IMR-90 (cell line): ENCODE measurements around the gene ANP32A. TPM values are rescaled to one million over a fixed set of nuclear protein-coding genes. Genes with fewer than 3 reads are reported as not detected.

Experiments
- ATAC-seq: fragments of 200-7000 bp; cut with Tn5 transposase; 2 replicates; pipeline ENCODE4 v1.9.1; 2020; ENCODE audit warnings: low read depth, mild to moderate bottlenecking, moderate library complexity
- BruUV-seq: library from RNA; stranded (reverse); fragments of 400-500 nt; replicated peaks from 2 replicates; lab custom pipeline; 2021; lab: Mats Ljungman, UMichigan
- CTCF ChIA-PET: fragments of 300-600 bp; formaldehyde crosslinking; extraction: SDS; loops from one replicate; lab custom pipeline; 2021; ENCODE audit warnings: antibody characterized with exemption; lab: Yijun Ruan, JAX
- POLR2A ChIA-PET: fragments of 300-600 bp; sonication (Branson Sonifier 250); formaldehyde crosslinking; loops from one replicate; lab custom pipeline; 2022; ENCODE audit warnings: antibody characterized with exemption; ENCODE audit not compliant: unreplicated experiment; lab: Charles Lee
- DNase-seq: peaks from one replicate; pipeline ENCODE4 v3.0.0; 2013
- H2AFZ ChIP-seq: replicated peaks from 2 replicates; pipeline ENCODE3; 2013; ENCODE audit warnings: low read length, mild to moderate bottlenecking; ENCODE audit not compliant: poor library complexity
- H2AK5ac ChIP-seq: 2 replicates; pipeline ENCODE4 v1.6.1; 2013; ENCODE audit warnings: low read depth, low read length, inconsistent platforms
- H2AK9ac ChIP-seq: replicated peaks from 2 replicates; pipeline ENCODE3; 2013; ENCODE audit warnings: mild to moderate bottlenecking, low read depth, low read length, moderate library complexity; ENCODE audit not compliant: poor library complexity
- H2BK120ac ChIP-seq: 2 replicates; pipeline ENCODE4 v1.6.1; 2013; ENCODE audit warnings: low read depth, low read length, inconsistent platforms
- H2BK15ac ChIP-seq: 3 replicates; pipeline ENCODE4 v1.6.1; 2013; ENCODE audit warnings: low read depth, low read length, inconsistent platforms
- H2BK20ac ChIP-seq: 2 replicates; pipeline ENCODE4 v1.6.1; 2013; ENCODE audit warnings: low read depth, mild to moderate bottlenecking, inconsistent platforms, low read length, moderate library complexity
- H2BK5ac ChIP-seq: 2 replicates; pipeline ENCODE4 v1.6.1; 2013; ENCODE audit warnings: mild to moderate bottlenecking, low read depth, low read length, inconsistent platforms; ENCODE audit not compliant: poor library complexity, severe bottlenecking
- H3K14ac ChIP-seq: replicated peaks from 2 replicates; pipeline ENCODE4 v1.6.1; 2013; ENCODE audit warnings: low read depth, low read length, inconsistent platforms
- H3K18ac ChIP-seq: 2 replicates; pipeline ENCODE4 v1.6.1; 2013; ENCODE audit warnings: low read depth, low read length, control low read depth
- H3K23ac ChIP-seq: 2 replicates; pipeline ENCODE4 v1.6.1; 2013; ENCODE audit warnings: low read depth, low read length, inconsistent platforms
- H3K27ac ChIP-seq: 2 replicates; pipeline ENCODE4 v1.5.1; 2013; ENCODE audit warnings: mild to moderate bottlenecking, control low read depth, low read length; ENCODE audit not compliant: insufficient read depth
- H3K27me3 ChIP-seq: 2 replicates; pipeline ENCODE4 v1.6.1; 2013; ENCODE audit warnings: low read length; ENCODE audit not compliant: control insufficient read depth, insufficient read depth
- H3K36me3 ChIP-seq: 2 replicates; pipeline ENCODE4 v1.6.1; 2013; ENCODE audit warnings: low read length, mixed read lengths; ENCODE audit not compliant: control insufficient read depth, insufficient read depth
- H3K4ac ChIP-seq: 2 replicates; pipeline ENCODE4 v1.6.1; 2013; ENCODE audit warnings: low read depth, low read length, inconsistent platforms
- H3K4me1 ChIP-seq: 2 replicates; pipeline ENCODE4 v1.6.1; 2013; ENCODE audit warnings: low read length, mixed read lengths; ENCODE audit not compliant: control insufficient read depth, insufficient read depth
- H3K4me2 ChIP-seq: 2 replicates; pipeline ENCODE4 v1.6.1; 2013; ENCODE audit warnings: low read depth, mild to moderate bottlenecking, control low read depth, low read length, moderate library complexity
- H3K4me3 ChIP-seq: 2 replicates; pipeline ENCODE4 v1.5.1; 2013; ENCODE audit warnings: low read depth, mild to moderate bottlenecking, control low read depth, low read length, moderate library complexity; ENCODE audit not compliant: insufficient read depth
- H3K56ac ChIP-seq: 2 replicates; pipeline ENCODE4 v1.6.1; 2013; ENCODE audit warnings: low read length, inconsistent platforms; ENCODE audit not compliant: insufficient read depth; ENCODE audit errors: extremely low read depth
- H3K79me1 ChIP-seq, 2 experiments: 2 replicates each; pipeline ENCODE4 v1.6.1; 2013; ENCODE audit warnings: low read length in 2 of 2, inconsistent platforms in 1 of 2, low read depth in 1 of 2
- H3K9ac ChIP-seq: 2 replicates; pipeline ENCODE4 v1.6.1; 2013; ENCODE audit warnings: low read depth, low read length, control low read depth
- H3K9me1 ChIP-seq: 2 replicates; pipeline ENCODE4 v1.6.1; 2013; ENCODE audit warnings: low read length, inconsistent platforms; ENCODE audit not compliant: insufficient read depth
- H3K9me3 ChIP-seq: 2 replicates; pipeline ENCODE4 v1.6.1; 2013; ENCODE audit warnings: low read length; ENCODE audit not compliant: control insufficient read depth, insufficient read depth
- H4K20me1 ChIP-seq: 2 replicates; pipeline ENCODE4 v1.6.1; 2013; ENCODE audit warnings: low read length, inconsistent platforms; ENCODE audit not compliant: insufficient read depth
- H4K5ac ChIP-seq: 2 replicates; pipeline ENCODE4 v1.6.1; 2013; ENCODE audit warnings: mild to moderate bottlenecking, low read depth, low read length, control low read depth
- H4K8ac ChIP-seq, 2 experiments: 2 replicates each; pipeline ENCODE4 v1.6.1; 2013; ENCODE audit warnings: low read depth in 2 of 2, low read length in 2 of 2, control low read depth in 1 of 2, inconsistent platforms in 1 of 2
- H4K91ac ChIP-seq: 2 replicates; pipeline ENCODE4 v1.6.1; 2013; ENCODE audit warnings: low read depth, low read length, inconsistent platforms; ENCODE audit not compliant: insufficient read depth
- BHLHE40 ChIP-seq: fragments of 150-350 bp; IDR thresholded peaks from 2 replicates; pipeline ENCODE4 v1.6.1; 2016; ENCODE audit warnings: mild to moderate bottlenecking, low read depth, low read length
- CHD1 ChIP-seq: IDR thresholded peaks from 2 replicates; pipeline ENCODE4 v1.6.1; 2012; ENCODE audit warnings: low read depth, low read length, improper control_type of control experiment
- MAFK ChIP-seq: IDR thresholded peaks from 2 replicates; pipeline ENCODE4 v1.6.1; 2012; ENCODE audit warnings: low read depth, low read length, improper control_type of control experiment
- MXI1 ChIP-seq: IDR thresholded peaks from 2 replicates; pipeline ENCODE4 v1.6.1; 2012; ENCODE audit warnings: low read depth, mild to moderate bottlenecking, low read length, moderate library complexity, borderline replicate concordance
- RFX5 ChIP-seq: IDR thresholded peaks from 2 replicates; pipeline ENCODE4 v1.8.0; 2012; ENCODE audit warnings: low read depth, mild to moderate bottlenecking, low read length, moderate library complexity
- SMC3 ChIP-seq: fragments of 150-350 bp; IDR thresholded peaks from 2 replicates; pipeline ENCODE4 v1.6.1; 2016; ENCODE audit warnings: low read depth, mild to moderate bottlenecking, antibody characterized with exemption, low read length, moderate library complexity
- WGBS, 2 experiments: methylation state at CpG; one replicate each; pipeline versions ENCODE4 v1.1.5 to v1.1.7; 2013; ENCODE audit warnings: missing lambda C conversion rate in 2 of 2; ENCODE audit not compliant: insufficient read length in 1 of 2; ENCODE audit errors: extremely low coverage in 2 of 2; 5-methylcytosine and 5-hydroxymethylcytosine counted together
- dilution Hi-C: fragments of 300-500 bp; cut with HindIII; formaldehyde crosslinking; loops from one replicate; pipeline ENCODE4 v1.14.3; 2018; ENCODE audit warnings: low sequenced_read_pairs; ENCODE audit not compliant: unreplicated experiment
- in situ Hi-C: fragments of 300-500 bp; cut with MboI; formaldehyde crosslinking; loops from 3 replicates; pipeline ENCODE4 v1.14.3; 2019; ENCODE audit warnings: low sequenced_read_pairs, inconsistent platforms, mixed read lengths
- intact Hi-C: fragments of 100-400 bp; cut with micrococcal nuclease; formaldehyde crosslinking; loops from 2 replicates; pipeline ENCODE4 v1.10.0; 2022
- polyA plus RNA-seq, 3 experiments: library from polyadenylated mRNA; depleted of rRNA; stranded (reverse); fragments of >200 nt; gene quantifications; 2 replicates each; pipeline ENCODE4 v1.2.3, GENCODE V29; 2012; ENCODE audit warnings: low replicate concordance in 1 of 3
- total RNA-seq: library from RNA; depleted of rRNA; stranded (reverse); fragments of >200 nt; gene quantifications from 2 replicates; pipeline ENCODE4 v1.2.3, GENCODE V29; 2012
- TF ChIP-seq, protein P1 (sequence below): conservative IDR thresholded peaks from 2 replicates; pipeline ENCODE4 v1.5.1; 2012; ENCODE audit warnings: mild to moderate bottlenecking, low read depth, low read length, improper control_type of control experiment
- TF ChIP-seq, protein P2 (sequence below): fragments of 150-350 bp; IDR thresholded peaks from 2 replicates; pipeline ENCODE4 v1.6.1; 2017; ENCODE audit warnings: mild to moderate bottlenecking, antibody characterized with exemption, low read length, low read depth
- TF ChIP-seq, protein P3 (sequence below): fragments of 150-350 bp; IDR thresholded peaks from 2 replicates; pipeline ENCODE4 v1.6.1; 2016; ENCODE audit warnings: low read depth, mild to moderate bottlenecking, low read length, moderate library complexity, borderline replicate concordance

The ANP32A gene
- total and polyA plus RNA-seq, 2 of the 4 experiments (the other 2 are of a cell fraction) = 62.4 to 72.8 TPM

DNA sequence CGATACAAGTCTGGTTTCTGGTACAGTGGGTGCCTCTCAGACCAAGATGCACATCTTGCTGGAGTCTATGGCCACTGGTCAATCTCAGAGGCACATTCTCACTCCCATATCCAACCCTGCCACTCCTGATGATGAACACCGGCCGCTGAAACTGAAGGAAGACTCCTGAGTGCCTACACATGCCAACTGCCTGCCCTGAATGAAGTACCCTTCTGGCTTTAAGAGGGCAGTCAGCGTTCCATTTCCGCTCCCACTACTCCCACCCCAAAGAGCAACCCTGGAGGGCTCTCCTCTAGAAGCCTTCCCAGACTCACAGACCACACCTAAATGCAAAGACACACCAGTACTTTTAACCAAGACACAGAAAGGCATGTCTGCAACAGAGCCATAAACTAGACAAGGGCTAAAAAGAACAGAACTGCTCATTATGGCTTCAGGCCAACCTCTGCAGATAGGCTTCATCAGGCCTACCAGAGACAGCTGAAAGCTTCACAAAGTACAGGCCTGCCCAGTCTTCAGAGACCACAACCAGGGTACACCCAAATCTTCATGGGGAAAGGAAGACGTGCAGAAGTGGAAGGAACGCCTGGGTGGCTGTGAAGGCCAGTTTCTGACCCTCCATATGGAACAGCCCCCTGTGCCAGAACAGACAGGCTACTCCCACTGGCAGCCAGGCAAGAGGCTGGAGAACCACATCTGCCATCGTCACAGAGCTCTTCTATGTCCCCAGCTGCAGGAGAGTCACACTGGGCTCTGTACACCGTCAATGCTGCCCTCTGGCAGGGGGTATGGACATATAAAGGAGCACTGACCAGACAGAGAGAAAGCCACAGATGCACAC is 14.3 kb downstream of the ANP32A start (continued):
- TF ChIP-seq MAFK = no peak

DNA sequence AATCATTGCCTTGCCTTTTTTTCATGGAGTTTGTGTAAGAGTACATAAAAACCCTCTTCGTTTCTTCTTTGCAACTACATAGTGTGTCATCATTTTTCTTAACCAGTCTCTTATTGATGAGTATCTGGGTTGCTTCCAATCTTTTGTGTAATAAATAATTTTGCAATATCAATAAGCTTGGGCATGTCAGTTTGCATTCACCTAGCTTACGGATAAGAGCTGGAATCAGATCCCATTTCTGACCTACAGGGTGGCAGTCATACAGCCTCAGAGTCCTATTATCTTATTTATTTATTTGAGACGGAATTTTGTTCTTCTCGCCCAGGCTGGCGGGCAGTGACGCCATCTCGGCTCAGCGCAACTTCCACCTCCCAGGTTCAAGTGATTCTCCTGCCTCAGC is 18.3 kb downstream of the ANP32A start:
- Histone ChIP-seq H3K9me1 (peaks cover 28% of the 10 kb centered on the region), H2AK5ac (no peak overlapping the region), H2AK9ac (no peak overlapping the region), H4K5ac (no peak overlapping the region), H2AFZ (no peak overlapping the region), H4K20me1 (peaks cover 85% of the 10 kb centered on the region), H3K79me1 (peaks cover 61 to 88% of the 10 kb centered on the region in 2 experiments), H3K4me3 (no peak overlapping the region), H3K4me1 (peaks cover 5% of the 10 kb centered on the region), H3K9me3 (no peaks in the 10 kb centered on the region), H3K36me3 (peaks cover 3% of the 10 kb centered on the region; the same call in 1 of the 2 replicates), H3K4ac (no peak overlapping the region), H2BK15ac (no peak overlapping the region), H2BK5ac (no peak overlapping the region), H3K23ac (no peak overlapping the region), H2BK120ac (no peak overlapping the region), H3K27me3 (no peaks in the 10 kb centered on the region), H3K56ac (no peak overlapping the region), H4K91ac (no peak overlapping the region), H3K27ac (no peak overlapping the region), H3K14ac (no peak overlapping the region), H2BK20ac (no peak overlapping the region), H3K18ac (no peak overlapping the region), H4K8ac (no peak overlapping the region), H3K4me2 (no peak overlapping the region), H3K9ac (no peak overlapping the region)
- WGBS, 2 experiments = no CpG with 5 or more reads among the region's 8 CpGs
- DNase-seq (no peak), ATAC-seq (no peak)
- intact Hi-C loops = no loop called here
- dilution Hi-C loops = no loop called here
- TF ChIP-seq, protein P1, sequence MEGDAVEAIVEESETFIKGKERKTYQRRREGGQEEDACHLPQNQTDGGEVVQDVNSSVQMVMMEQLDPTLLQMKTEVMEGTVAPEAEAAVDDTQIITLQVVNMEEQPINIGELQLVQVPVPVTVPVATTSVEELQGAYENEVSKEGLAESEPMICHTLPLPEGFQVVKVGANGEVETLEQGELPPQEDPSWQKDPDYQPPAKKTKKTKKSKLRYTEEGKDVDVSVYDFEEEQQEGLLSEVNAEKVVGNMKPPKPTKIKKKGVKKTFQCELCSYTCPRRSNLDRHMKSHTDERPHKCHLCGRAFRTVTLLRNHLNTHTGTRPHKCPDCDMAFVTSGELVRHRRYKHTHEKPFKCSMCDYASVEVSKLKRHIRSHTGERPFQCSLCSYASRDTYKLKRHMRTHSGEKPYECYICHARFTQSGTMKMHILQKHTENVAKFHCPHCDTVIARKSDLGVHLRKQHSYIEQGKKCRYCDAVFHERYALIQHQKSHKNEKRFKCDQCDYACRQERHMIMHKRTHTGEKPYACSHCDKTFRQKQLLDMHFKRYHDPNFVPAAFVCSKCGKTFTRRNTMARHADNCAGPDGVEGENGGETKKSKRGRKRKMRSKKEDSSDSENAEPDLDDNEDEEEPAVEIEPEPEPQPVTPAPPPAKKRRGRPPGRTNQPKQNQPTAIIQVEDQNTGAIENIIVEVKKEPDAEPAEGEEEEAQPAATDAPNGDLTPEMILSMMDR = no peak
- TF ChIP-seq, protein P2, sequence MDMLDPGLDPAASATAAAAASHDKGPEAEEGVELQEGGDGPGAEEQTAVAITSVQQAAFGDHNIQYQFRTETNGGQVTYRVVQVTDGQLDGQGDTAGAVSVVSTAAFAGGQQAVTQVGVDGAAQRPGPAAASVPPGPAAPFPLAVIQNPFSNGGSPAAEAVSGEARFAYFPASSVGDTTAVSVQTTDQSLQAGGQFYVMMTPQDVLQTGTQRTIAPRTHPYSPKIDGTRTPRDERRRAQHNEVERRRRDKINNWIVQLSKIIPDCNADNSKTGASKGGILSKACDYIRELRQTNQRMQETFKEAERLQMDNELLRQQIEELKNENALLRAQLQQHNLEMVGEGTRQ = no peak
- TF ChIP-seq MXI1 (no peak), SMC3 (no peak), MAFK (no peak), RFX5 (no peak), CHD1 (no peak), BHLHE40 (no peak)
- TF ChIP-seq, protein P3, sequence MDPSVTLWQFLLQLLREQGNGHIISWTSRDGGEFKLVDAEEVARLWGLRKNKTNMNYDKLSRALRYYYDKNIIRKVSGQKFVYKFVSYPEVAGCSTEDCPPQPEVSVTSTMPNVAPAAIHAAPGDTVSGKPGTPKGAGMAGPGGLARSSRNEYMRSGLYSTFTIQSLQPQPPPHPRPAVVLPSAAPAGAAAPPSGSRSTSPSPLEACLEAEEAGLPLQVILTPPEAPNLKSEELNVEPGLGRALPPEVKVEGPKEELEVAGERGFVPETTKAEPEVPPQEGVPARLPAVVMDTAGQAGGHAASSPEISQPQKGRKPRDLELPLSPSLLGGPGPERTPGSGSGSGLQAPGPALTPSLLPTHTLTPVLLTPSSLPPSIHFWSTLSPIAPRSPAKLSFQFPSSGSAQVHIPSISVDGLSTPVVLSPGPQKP = no peak
- in situ Hi-C loops = no loop called here
- ChIA-PET POLR2A (no interaction called here), CTCF (no interaction called here)
- BruUV-seq = no TSS peak
